Lower lobe of right lung (tissue), 2 donors: ENCODE measurements around the gene GAS2L3. TPM values are rescaled to one million over a fixed set of nuclear protein-coding genes. Genes with fewer than 3 reads are reported as not detected.
"Not testable (repeated sequence)": the region's sequence is repeated elsewhere in the genome, so short reads cannot be mapped to it uniquely, and the experiment has no call there.

Source experiments
- ATAC-seq, 2 donors: fragments of 200-7000 bp; cut with Tn5 transposase; one replicate each; pipeline ENCODE4 v1.9.1; 2020 to 2022; ENCODE audit warnings: mild to moderate bottlenecking in 2 of 2, moderate library complexity in 2 of 2
- DNase-seq: peaks from one replicate; pipeline ENCODE4 v3.0.0-alpha.2; 2020
- H3K27ac ChIP-seq: fragments of 200-600 bp; one replicate; pipeline ENCODE4 v1.8.0; 2022
- H3K27me3 ChIP-seq: fragments of 200-600 bp; one replicate; pipeline ENCODE4 v1.8.0; 2022; ENCODE audit warnings: low read depth
- H3K36me3 ChIP-seq: fragments of 200-600 bp; one replicate; pipeline ENCODE4 v1.8.0; 2022; ENCODE audit warnings: mild to moderate bottlenecking
- H3K4me1 ChIP-seq: fragments of 200-600 bp; one replicate; pipeline ENCODE4 v1.8.0; 2022
- H3K4me3 ChIP-seq: fragments of 200-600 bp; one replicate; pipeline ENCODE4 v1.8.0; 2022; ENCODE audit warnings: mild to moderate bottlenecking
- H3K9me3 ChIP-seq: fragments of 200-600 bp; one replicate; pipeline ENCODE4 v1.8.0; 2022
- intact Hi-C: fragments of 100-400 bp; cut with DNase I; formaldehyde crosslinking; loops from one replicate; pipeline ENCODE4 v1.11.0; 2022
- total RNA-seq: library from RNA; stranded (reverse); fragmentation: NEBNext Ultra II Directional; extraction: Animal tissue kit (Norgen Biotek cat#: 25700); gene quantifications from one replicate; pipeline ENCODE4 v1.2.1, GENCODE V29; 2021
- TF ChIP-seq, protein P1 (sequence below): fragments of 200-600 bp; IDR thresholded peaks from one replicate; pipeline ENCODE4 v1.8.0; 2022; ENCODE audit warnings: antibody characterized with exemption, mild to moderate bottlenecking
- donor health status: DM: no; HTN: yes; CAD: no; lungs with severe emphysema.

Gene GAS2L3
- total RNA-seq, 1 donor from 2014 or later: 19.4 TPM

DNA sequence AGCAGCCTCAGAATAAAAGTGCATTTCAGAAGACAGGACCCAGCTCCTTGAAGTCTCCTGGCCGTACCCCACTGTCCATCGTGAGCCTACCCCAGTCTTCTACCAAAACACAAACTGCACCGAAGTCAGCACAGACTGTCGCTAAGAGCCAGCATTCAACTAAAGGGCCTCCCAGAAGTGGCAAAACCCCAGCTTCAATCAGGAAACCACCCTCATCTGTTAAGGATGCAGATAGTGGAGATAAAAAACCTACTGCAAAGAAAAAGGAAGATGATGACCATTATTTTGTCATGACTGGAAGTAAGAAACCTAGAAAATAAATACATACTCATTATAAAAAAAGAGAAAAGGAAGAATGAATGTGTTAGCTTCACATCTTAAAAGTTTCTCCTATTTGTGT, 51.1 kb downstream of the GAS2L3 start:
- H3K9me3 ChIP-seq: no peaks in the 10 kb centered on the region
- DNase-seq: no peak
- no peaks in the 10 kb centered on the region for H3K36me3 ChIP-seq
- no peak for ATAC-seq
- H3K27ac ChIP-seq: no peak overlapping the region
- no peak overlapping the region for H3K4me3 ChIP-seq
- H3K4me1 ChIP-seq: no peaks in the 10 kb centered on the region
- TF ChIP-seq, protein P1, sequence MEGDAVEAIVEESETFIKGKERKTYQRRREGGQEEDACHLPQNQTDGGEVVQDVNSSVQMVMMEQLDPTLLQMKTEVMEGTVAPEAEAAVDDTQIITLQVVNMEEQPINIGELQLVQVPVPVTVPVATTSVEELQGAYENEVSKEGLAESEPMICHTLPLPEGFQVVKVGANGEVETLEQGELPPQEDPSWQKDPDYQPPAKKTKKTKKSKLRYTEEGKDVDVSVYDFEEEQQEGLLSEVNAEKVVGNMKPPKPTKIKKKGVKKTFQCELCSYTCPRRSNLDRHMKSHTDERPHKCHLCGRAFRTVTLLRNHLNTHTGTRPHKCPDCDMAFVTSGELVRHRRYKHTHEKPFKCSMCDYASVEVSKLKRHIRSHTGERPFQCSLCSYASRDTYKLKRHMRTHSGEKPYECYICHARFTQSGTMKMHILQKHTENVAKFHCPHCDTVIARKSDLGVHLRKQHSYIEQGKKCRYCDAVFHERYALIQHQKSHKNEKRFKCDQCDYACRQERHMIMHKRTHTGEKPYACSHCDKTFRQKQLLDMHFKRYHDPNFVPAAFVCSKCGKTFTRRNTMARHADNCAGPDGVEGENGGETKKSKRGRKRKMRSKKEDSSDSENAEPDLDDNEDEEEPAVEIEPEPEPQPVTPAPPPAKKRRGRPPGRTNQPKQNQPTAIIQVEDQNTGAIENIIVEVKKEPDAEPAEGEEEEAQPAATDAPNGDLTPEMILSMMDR: no peak
- no peaks in the 10 kb centered on the region for H3K27me3 ChIP-seq
- intact Hi-C loops: no loop called here

DNA sequence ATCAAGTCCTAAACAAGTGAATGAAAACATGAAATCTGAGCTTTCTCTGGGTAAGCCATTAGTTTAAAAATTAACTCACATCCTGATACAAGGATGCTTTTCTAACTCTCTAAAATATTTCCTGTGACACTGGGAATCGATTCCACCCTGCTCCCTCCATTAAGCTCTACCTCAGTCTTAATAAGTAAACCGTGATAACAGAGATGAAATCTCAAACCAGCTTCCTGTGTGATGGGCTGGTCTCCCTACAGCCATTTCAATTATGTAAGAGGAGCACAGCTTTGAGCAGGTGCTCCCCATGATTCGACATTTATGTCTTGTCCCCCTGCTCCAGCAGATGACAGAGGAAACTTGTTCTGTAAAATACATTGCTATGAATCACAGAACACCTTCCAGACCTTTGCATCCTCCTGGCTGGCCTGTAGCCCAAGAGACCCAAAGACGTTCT, 59.0 kb downstream of the GAS2L3 start:
- no peaks in the 10 kb centered on the region for H3K27me3 ChIP-seq
- TF ChIP-seq, protein P1: no peak
- no peak overlapping the region for H3K27ac ChIP-seq
- intact Hi-C loops: no loop called here
- no peak for ATAC-seq
- no peaks in the 10 kb centered on the region for H3K4me1 ChIP-seq
- H3K36me3 ChIP-seq: no peaks in the 10 kb centered on the region
- no peak for DNase-seq
- no peak overlapping the region for H3K4me3 ChIP-seq
- H3K9me3 ChIP-seq: no peaks in the 10 kb centered on the region

DNA sequence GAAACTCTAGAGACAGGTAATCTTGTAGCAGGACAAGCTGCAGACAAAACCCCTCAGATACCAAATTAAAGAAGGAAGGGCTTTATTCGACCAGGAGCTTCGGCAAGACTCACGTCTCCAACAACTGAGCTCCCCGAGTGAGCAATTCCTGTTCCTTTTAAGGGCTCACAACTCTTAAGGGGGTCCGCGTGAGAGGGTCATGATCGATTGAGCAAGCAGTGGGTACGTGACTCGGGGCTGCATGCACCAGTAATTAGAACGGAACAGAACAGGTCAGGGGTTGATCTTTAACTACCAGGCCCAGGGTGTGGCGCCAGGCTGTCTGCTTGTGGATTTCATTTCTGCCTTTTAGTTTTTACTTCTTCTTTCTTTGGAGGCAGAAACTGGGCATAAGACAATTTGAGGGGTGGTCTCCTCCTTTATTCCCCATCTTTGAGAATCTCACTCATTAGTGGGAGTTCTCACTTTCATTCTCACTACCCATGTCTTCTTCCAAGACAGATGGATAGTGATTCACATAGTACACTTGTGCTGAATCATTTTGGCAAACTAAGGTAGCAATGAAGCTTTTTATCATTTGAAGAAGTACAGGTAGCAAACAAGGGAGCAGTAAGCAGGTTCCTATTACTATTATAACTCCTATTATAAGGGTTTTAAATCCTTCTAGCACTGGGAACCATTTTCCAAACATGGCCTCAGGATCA, 59.8 kb downstream of the GAS2L3 start:
- H3K36me3 ChIP-seq, intact Hi-C loops, H3K9me3 ChIP-seq, H3K27ac ChIP-seq, ATAC-seq, H3K4me3 ChIP-seq, H3K27me3 ChIP-seq, DNase-seq, H3K4me1 ChIP-seq: not testable (repeated sequence)

DNA sequence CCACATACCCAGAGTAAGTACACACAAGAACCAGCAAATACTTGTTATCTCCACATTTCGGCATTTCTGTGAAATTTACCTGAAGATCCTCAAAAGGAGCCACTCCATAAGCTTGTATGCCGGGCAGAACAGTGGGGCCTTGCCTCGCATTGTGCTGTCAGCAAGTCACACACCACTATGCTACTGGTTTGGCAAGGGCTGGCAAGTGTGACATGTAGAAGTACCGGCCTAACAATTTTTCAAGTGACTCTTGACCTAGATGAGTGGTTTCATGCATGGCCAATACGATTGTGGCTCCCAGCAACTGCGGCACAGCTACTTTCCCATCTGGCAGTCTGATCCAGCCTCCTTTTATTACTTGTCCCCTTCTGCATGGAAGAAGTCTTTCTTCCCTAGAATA, 69.8 kb downstream of the GAS2L3 start:
- intact Hi-C loops: no loop called here
- Histone ChIP-seq H3K36me3 (no peaks in the 10 kb centered on the region), H3K4me1 (no peaks in the 10 kb centered on the region), H3K4me3 (no peak overlapping the region), H3K27me3 (peaks cover 7% of the 10 kb centered on the region), H3K27ac (no peak overlapping the region), H3K9me3 (no peaks in the 10 kb centered on the region)
- ATAC-seq (peak; percentile 79 to 89), DNase-seq (peak; percentile 65)
- TF ChIP-seq, protein P1: no peak

DNA sequence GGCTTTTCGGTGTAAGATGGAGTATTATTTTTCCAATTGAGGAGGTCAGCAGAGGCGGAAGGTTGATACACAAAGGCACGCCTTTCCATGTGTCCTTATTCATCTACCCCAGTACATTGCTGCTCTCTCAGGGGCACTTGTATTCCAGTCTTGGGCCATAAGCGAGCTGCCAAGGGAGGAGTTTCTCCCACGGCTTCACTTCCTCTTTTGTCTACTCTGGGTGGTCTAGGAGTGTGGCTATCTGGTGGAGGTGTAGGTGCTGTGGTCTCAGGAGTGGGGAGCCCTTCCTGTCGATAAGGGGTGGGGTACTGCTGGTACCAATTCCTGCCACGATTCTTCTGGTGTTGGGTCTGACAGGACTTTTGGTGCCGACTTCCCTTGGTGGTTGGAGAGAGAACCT, 73.4 kb downstream of the GAS2L3 start:
- no peak for DNase-seq
- TF ChIP-seq, protein P1: no peak
- Histone ChIP-seq H3K27me3 (peaks cover 10% of the 10 kb centered on the region), H3K36me3 (no peaks in the 10 kb centered on the region), H3K4me3 (no peak overlapping the region), H3K27ac (no peak overlapping the region), H3K9me3 (no peaks in the 10 kb centered on the region), H3K4me1 (no peaks in the 10 kb centered on the region)
- no peak for ATAC-seq
- intact Hi-C loops: no loop called here

DNA sequence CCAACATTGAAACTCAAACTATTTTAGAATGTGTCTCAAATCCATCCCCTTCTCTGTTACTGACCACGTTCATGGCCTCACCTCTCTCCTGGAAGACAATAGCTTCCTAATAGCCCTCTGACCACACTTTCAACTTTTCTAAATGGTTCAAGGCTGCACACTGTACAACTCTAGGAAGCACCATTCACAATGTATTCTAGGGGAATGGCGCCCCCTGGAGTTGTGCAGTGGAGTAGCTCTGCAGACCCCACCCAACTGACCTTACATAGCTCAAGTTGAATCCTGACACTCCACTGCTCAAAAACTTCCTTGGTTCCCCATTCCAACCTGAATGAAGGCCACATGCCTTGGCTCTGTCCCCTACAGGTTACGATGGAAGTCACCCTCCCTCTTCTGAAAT, 77.6 kb downstream of the GAS2L3 start:
- intact Hi-C loops: no loop called here
- Histone ChIP-seq H3K4me3 (no peak overlapping the region), H3K27ac (no peak overlapping the region), H3K36me3 (no peaks in the 10 kb centered on the region), H3K9me3 (no peaks in the 10 kb centered on the region), H3K27me3 (peaks cover 4% of the 10 kb centered on the region), H3K4me1 (no peaks in the 10 kb centered on the region)
- TF ChIP-seq, protein P1: no peak
- DNase-seq: no peak
- ATAC-seq: no peak
